Liver (tissue), 3 donors: ENCODE measurements around the gene CCDC33.

ENCODE experiments used
- ATF3 ChIP-seq: IDR thresholded peaks from 2 replicates; pipeline ENCODE4 v1.6.1; 2016; ENCODE audit warnings: antibody characterized with exemption
- CTCF ChIP-seq: fragments of 150-350 bp; IDR thresholded peaks from 2 replicates; pipeline ENCODE4 v1.5.1; 2017; ENCODE audit warnings: improper control_type of control experiment, low read depth, low read length; ENCODE audit not compliant: missing input control
- FOXA1 ChIP-seq: IDR thresholded peaks from 2 replicates; pipeline ENCODE4 v1.6.1; 2016; ENCODE audit warnings: antibody characterized with exemption
- FOXA2 ChIP-seq: IDR thresholded peaks from 2 replicates; pipeline ENCODE4 v1.6.1; 2016; ENCODE audit warnings: antibody characterized with exemption
- GABPA ChIP-seq, 2 donors: IDR thresholded peaks in 1 of 2; conservative IDR thresholded peaks in 1 of 2; 2 replicates each; pipeline ENCODE4 v1.6.1; 2016; ENCODE audit warnings: antibody characterized with exemption in 2 of 2, mild to moderate bottlenecking in 1 of 2, moderate library complexity in 1 of 2
- HNF4A ChIP-seq, 2 donors: conservative IDR thresholded peaks; 2 replicates each; pipeline ENCODE4 v1.6.1; 2016; ENCODE audit warnings: antibody characterized with exemption in 2 of 2, mild to moderate bottlenecking in 2 of 2
- JUND ChIP-seq, 2 donors: IDR thresholded peaks; 2 replicates each; pipeline ENCODE4 v1.6.1; 2016; ENCODE audit warnings: antibody characterized with exemption in 2 of 2
- MAX ChIP-seq: IDR thresholded peaks from 2 replicates; pipeline ENCODE4 v1.6.1; 2016; ENCODE audit warnings: antibody characterized with exemption
- RAD21 ChIP-seq, 2 donors: IDR thresholded peaks; 2 replicates each; pipeline ENCODE4 v1.6.1; 2016; ENCODE audit warnings: antibody characterized with exemption in 2 of 2, mild to moderate bottlenecking in 2 of 2
- REST ChIP-seq: IDR thresholded peaks from 2 replicates; pipeline ENCODE4 v1.6.1; 2016; ENCODE audit warnings: antibody characterized with exemption, mild to moderate bottlenecking
- SP1 ChIP-seq: IDR thresholded peaks from 2 replicates; pipeline ENCODE4 v1.6.1; 2018; ENCODE audit warnings: antibody characterized with exemption, mild to moderate bottlenecking
- TAF1 ChIP-seq: conservative IDR thresholded peaks from 2 replicates; pipeline ENCODE4 v1.6.1; 2016; ENCODE audit warnings: antibody characterized with exemption, mild to moderate bottlenecking
- YY1 ChIP-seq: IDR thresholded peaks from 2 replicates; pipeline ENCODE4 v1.6.1; 2016; ENCODE audit warnings: antibody characterized with exemption, mild to moderate bottlenecking
- ZBTB33 ChIP-seq: IDR thresholded peaks from 2 replicates; pipeline ENCODE4 v1.6.1; 2016; ENCODE audit warnings: antibody characterized with exemption
- donor health status: healthy.
- donor health status: healthy.

GRCh38 chr15:74339371-74339770 lies 103.2 kb downstream of the CCDC33 start:
- TF ChIP-seq YY1 = no peak
- no peak for TF ChIP-seq CTCF
- TF ChIP-seq REST = no peak
- TF ChIP-seq ZBTB33 = no peak
- no peak for TF ChIP-seq TAF1
- TF ChIP-seq ATF3 = no peak
- no peak for TF ChIP-seq GABPA (IDR thresholded peaks at IDR 0.05 in 1 of 2, conservative IDR thresholded peaks at IDR 0.05 in 1 of 2)
- no peak for TF ChIP-seq FOXA2
- TF ChIP-seq MAX = no peak
- no peak for TF ChIP-seq RAD21 (IDR thresholded peaks at IDR 0.05)
- TF ChIP-seq HNF4A (conservative IDR thresholded peaks at IDR 0.05) = no peak
- no peak for TF ChIP-seq FOXA1
- no peak for TF ChIP-seq SP1
- TF ChIP-seq JUND (IDR thresholded peaks at IDR 0.05) = no peak
